ENCODE data around the gene TM4SF1. TPM values are rescaled to one million over a fixed set of nuclear protein-coding genes. Genes with fewer than 3 reads are reported as not detected.

The TM4SF1 gene
- total and polyA plus RNA-seq, 2 experiments from 2014 or later: 0.10 to 0.74 TPM

DNA sequence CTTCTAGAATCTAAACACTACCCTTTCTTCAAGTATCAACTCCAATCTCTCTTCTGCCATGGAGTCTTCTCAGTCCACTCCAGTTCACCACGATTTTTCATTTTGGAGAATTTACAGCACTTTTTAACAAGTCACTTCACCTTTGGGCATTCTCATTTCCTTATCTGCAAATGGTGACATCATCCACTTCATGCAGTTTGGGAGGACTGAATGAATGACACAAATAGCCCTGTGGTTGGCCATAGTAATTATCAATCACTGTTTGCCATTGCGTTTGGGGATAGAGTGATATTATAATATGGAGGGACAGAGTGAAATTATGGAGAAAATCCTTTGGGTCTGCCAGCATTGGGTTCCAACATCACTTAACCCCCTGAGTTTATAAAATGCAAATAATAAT lies 38.0 kb upstream of the TM4SF1 start (continued):
- TF ChIP-seq, protein P1, sequence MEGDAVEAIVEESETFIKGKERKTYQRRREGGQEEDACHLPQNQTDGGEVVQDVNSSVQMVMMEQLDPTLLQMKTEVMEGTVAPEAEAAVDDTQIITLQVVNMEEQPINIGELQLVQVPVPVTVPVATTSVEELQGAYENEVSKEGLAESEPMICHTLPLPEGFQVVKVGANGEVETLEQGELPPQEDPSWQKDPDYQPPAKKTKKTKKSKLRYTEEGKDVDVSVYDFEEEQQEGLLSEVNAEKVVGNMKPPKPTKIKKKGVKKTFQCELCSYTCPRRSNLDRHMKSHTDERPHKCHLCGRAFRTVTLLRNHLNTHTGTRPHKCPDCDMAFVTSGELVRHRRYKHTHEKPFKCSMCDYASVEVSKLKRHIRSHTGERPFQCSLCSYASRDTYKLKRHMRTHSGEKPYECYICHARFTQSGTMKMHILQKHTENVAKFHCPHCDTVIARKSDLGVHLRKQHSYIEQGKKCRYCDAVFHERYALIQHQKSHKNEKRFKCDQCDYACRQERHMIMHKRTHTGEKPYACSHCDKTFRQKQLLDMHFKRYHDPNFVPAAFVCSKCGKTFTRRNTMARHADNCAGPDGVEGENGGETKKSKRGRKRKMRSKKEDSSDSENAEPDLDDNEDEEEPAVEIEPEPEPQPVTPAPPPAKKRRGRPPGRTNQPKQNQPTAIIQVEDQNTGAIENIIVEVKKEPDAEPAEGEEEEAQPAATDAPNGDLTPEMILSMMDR (conservative IDR thresholded peaks at IDR 0.05; ENCODE audit: low read depth in 2 of 2): no peak
- no peak for TF ChIP-seq NANOG (IDR thresholded peaks at IDR 0.05; ENCODE audit: borderline replicate concordance)
- TF ChIP-seq, protein P2, sequence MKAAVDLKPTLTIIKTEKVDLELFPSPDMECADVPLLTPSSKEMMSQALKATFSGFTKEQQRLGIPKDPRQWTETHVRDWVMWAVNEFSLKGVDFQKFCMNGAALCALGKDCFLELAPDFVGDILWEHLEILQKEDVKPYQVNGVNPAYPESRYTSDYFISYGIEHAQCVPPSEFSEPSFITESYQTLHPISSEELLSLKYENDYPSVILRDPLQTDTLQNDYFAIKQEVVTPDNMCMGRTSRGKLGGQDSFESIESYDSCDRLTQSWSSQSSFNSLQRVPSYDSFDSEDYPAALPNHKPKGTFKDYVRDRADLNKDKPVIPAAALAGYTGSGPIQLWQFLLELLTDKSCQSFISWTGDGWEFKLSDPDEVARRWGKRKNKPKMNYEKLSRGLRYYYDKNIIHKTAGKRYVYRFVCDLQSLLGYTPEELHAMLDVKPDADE (IDR thresholded peaks at IDR 0.05): no peak
- TF ChIP-seq CREB1 (CRISPR knock-in tag; IDR thresholded peaks at IDR 0.05; ENCODE audit: low read depth): no peak

DNA sequence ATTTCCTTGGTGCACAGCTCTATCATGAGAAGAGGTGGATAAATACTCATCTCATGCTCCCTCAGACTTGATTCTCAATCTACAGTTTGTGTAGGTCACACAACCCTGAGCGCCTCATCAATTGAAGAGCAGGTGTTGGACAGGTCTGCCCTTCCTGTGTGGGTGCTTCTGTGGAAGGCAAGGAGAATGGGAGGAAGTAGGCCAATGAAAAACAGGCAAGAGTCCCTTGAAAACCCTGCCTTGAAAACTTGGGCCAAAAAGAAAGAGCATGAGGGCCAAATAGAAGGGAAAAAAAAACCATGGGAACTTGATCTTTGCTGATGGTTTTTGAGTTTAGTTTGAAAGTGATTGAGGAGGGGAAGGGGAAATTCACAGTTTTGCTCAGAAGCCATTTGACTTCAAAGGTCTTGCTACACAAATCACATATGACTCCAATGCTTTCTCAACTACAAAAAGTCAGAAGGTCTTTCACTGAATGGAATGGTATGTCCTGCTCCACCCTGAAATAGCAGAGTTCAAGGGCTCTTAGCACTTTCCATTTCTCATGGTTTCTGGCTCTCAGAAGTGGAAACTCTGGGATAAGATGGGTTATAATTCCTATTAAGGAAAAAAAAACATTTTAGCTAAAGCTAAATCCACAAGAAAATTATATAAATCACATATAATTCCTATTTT lies 37.2 kb upstream of the TM4SF1 start:
- no peaks in the 10 kb centered on the region for H3F3A ChIP-seq (replicated peaks; ENCODE audit: low read depth)
- no peak overlapping the region for H3K27ac ChIP-seq (ENCODE audit: low read depth)
- Mint-ChIP-seq H3K27ac (no peak overlapping the region), H3K27me3 (ENCODE audit: insufficient read depth, low read depth, poor library complexity) (peaks cover 2% of the 10 kb centered on the region), H3K4me3 (no peak overlapping the region), H3K4me1 (no peaks in the 10 kb centered on the region), H3K36me3 (ENCODE audit: low read depth) (no peaks in the 10 kb centered on the region), H3K9me3 (no peaks in the 10 kb centered on the region)
- ATAC-seq (no peak), DNase-seq (ENCODE audit: low spot score) (no peak)
- no peak overlapping the region for H3K4me2 ChIP-seq
- H4K20me1 ChIP-seq (replicated peaks; ENCODE audit: insufficient read depth): no peaks in the 10 kb centered on the region
- no peaks in the 10 kb centered on the region for H3K79me2 ChIP-seq (replicated peaks; ENCODE audit: insufficient read depth)
- H3K4me3 ChIP-seq: no peak overlapping the region
- H2AFZ ChIP-seq: peak overlapping the region; percentile 77; the same call in 1 of the 2 replicates
- no peaks in the 10 kb centered on the region for H3K4me1 ChIP-seq (ENCODE audit: insufficient read depth)
- H3K36me3 ChIP-seq (ENCODE audit: insufficient read depth): no peaks in the 10 kb centered on the region
- TF ChIP-seq, protein P3, sequence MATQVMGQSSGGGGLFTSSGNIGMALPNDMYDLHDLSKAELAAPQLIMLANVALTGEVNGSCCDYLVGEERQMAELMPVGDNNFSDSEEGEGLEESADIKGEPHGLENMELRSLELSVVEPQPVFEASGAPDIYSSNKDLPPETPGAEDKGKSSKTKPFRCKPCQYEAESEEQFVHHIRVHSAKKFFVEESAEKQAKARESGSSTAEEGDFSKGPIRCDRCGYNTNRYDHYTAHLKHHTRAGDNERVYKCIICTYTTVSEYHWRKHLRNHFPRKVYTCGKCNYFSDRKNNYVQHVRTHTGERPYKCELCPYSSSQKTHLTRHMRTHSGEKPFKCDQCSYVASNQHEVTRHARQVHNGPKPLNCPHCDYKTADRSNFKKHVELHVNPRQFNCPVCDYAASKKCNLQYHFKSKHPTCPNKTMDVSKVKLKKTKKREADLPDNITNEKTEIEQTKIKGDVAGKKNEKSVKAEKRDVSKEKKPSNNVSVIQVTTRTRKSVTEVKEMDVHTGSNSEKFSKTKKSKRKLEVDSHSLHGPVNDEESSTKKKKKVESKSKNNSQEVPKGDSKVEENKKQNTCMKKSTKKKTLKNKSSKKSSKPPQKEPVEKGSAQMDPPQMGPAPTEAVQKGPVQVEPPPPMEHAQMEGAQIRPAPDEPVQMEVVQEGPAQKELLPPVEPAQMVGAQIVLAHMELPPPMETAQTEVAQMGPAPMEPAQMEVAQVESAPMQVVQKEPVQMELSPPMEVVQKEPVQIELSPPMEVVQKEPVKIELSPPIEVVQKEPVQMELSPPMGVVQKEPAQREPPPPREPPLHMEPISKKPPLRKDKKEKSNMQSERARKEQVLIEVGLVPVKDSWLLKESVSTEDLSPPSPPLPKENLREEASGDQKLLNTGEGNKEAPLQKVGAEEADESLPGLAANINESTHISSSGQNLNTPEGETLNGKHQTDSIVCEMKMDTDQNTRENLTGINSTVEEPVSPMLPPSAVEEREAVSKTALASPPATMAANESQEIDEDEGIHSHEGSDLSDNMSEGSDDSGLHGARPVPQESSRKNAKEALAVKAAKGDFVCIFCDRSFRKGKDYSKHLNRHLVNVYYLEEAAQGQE (IDR thresholded peaks at IDR 0.05; ENCODE audit: unreplicated experiment): no peak
- TF ChIP-seq, protein P1 (conservative IDR thresholded peaks at IDR 0.05; ENCODE audit: low read depth in 2 of 2): no peak
- TF ChIP-seq EZH2 (IDR thresholded peaks at IDR 0.05; ENCODE audit: low read depth, unreplicated experiment) (no peak), EZH2phosphoT487 (IDR thresholded peaks at IDR 0.05; ENCODE audit: unreplicated experiment) (no peak), CREB1 (CRISPR knock-in tag; IDR thresholded peaks at IDR 0.05; ENCODE audit: low read depth) (no peak), ZNF331 (CRISPR knock-in tag; IDR thresholded peaks at IDR 0.05; ENCODE audit: low read depth) (no peak), NANOG (IDR thresholded peaks at IDR 0.05; ENCODE audit: borderline replicate concordance) (no peak)
- H3K9me2 ChIP-seq (ENCODE audit: insufficient read depth): no peaks in the 10 kb centered on the region
- no peaks in the 10 kb centered on the region for H3K27me3 ChIP-seq (ENCODE audit: insufficient read depth)
